Neural progenitor cell (in vitro differentiated cells): ENCODE measurements around the gene RNF13. TPM values are rescaled to one million over a fixed set of nuclear protein-coding genes. Genes with fewer than 3 reads are reported as not detected.

ENCODE experiments used
- DNase-seq: peaks from one replicate; pipeline ENCODE4 v3.0.0-alpha.2; 2016; ENCODE audit warnings: low spot score
- H2AFZ ChIP-seq: fragments of 200-600 bp; sonication (generic); replicated peaks from 2 replicates; pipeline ENCODE4 v1.6.1; 2016; ENCODE audit warnings: antibody characterized with exemption
- H3F3A ChIP-seq: fragments of 200-600 bp; sonication (generic); 2 replicates; pipeline ENCODE4 v1.6.1; 2016; ENCODE audit warnings: antibody characterized with exemption, low read depth
- H3K27ac ChIP-seq: fragments of 200-600 bp; sonication (generic); 2 replicates; pipeline ENCODE4 v1.5.1; 2016; ENCODE audit warnings: mild to moderate bottlenecking
- H3K27me3 ChIP-seq: fragments of 200-600 bp; sonication (generic); 2 replicates; pipeline ENCODE4 v1.6.1; 2016; ENCODE audit warnings: mild to moderate bottlenecking, moderate library complexity
- H3K36me3 ChIP-seq: fragments of 200-600 bp; sonication (generic); 2 replicates; pipeline ENCODE4 v1.5.1; 2016
- H3K4me1 ChIP-seq: fragments of 200-600 bp; sonication (generic); 2 replicates; pipeline ENCODE4 v1.6.1; 2016; ENCODE audit warnings: mixed run types
- H3K4me2 ChIP-seq: fragments of 200-600 bp; sonication (generic); 2 replicates; pipeline ENCODE4 v1.6.1; 2016
- H3K4me3 ChIP-seq: fragments of 200-600 bp; sonication (generic); 2 replicates; pipeline ENCODE4 v1.5.1; 2016
- H3K79me2 ChIP-seq: fragments of 200-600 bp; sonication (generic); 2 replicates; pipeline ENCODE4 v1.6.1; 2016; ENCODE audit warnings: low read depth
- H3K9ac ChIP-seq: fragments of 200-600 bp; sonication (generic); 2 replicates; pipeline ENCODE4 v1.6.1; 2016
- H3K9me3 ChIP-seq: fragments of 200-600 bp; sonication (generic); 2 replicates; pipeline ENCODE4 v1.5.1; 2016; ENCODE audit warnings: low read depth
- H4K20me1 ChIP-seq: fragments of 200-600 bp; sonication (generic); 2 replicates; pipeline ENCODE4 v1.6.1; 2016; ENCODE audit warnings: low read depth
- H3K27ac Mint-ChIP-seq: 3 replicates; pipeline ENCODE4 v1.8.0; 2021; ENCODE audit warnings: mixed read lengths
- H3K27me3 Mint-ChIP-seq: 2 replicates; pipeline ENCODE4 v1.8.0; 2022; ENCODE audit warnings: low read depth, mild to moderate bottlenecking, inconsistent platforms, moderate library complexity, mixed read lengths; ENCODE audit not compliant: insufficient read depth
- H3K36me3 Mint-ChIP-seq: 3 replicates; pipeline ENCODE4 v1.8.0; 2021; ENCODE audit warnings: mixed read lengths
- H3K4me1 Mint-ChIP-seq: 3 replicates; pipeline ENCODE4 v1.8.0; 2021; ENCODE audit warnings: mixed read lengths
- H3K4me3 Mint-ChIP-seq: 3 replicates; pipeline ENCODE4 v1.8.0; 2021; ENCODE audit warnings: mild to moderate bottlenecking, moderate library complexity, mixed read lengths
- H3K9me3 Mint-ChIP-seq: 3 replicates; pipeline ENCODE4 v1.8.0; 2020; ENCODE audit warnings: mixed read lengths
- EZH2 ChIP-seq: fragments of 200-600 bp; sonication (generic); IDR thresholded peaks from 2 replicates; pipeline ENCODE4 v1.6.1; 2017; ENCODE audit warnings: antibody characterized with exemption, mild to moderate bottlenecking, moderate library complexity
- EZH2phosphoT487 ChIP-seq: fragments of 200-600 bp; sonication (generic); IDR thresholded peaks from 2 replicates; pipeline ENCODE4 v1.6.1; 2017; ENCODE audit warnings: antibody characterized with exemption
- total RNA-seq: library from RNA; depleted of rRNA; stranded (reverse); fragments of >200 nt; gene quantifications from 2 replicates; pipeline ENCODE4 v1.2.3, GENCODE V29; 2015; ENCODE audit warnings: low replicate concordance
- TF ChIP-seq, protein P1 (sequence below): fragments of 200-600 bp; sonication (generic); IDR thresholded peaks from 2 replicates; pipeline ENCODE4 v1.5.1; 2017; ENCODE audit warnings: antibody characterized with exemption, mild to moderate bottlenecking

Gene RNF13
- total RNA-seq, 1 donor from 2014 or later, result 45.2 TPM

DNA sequence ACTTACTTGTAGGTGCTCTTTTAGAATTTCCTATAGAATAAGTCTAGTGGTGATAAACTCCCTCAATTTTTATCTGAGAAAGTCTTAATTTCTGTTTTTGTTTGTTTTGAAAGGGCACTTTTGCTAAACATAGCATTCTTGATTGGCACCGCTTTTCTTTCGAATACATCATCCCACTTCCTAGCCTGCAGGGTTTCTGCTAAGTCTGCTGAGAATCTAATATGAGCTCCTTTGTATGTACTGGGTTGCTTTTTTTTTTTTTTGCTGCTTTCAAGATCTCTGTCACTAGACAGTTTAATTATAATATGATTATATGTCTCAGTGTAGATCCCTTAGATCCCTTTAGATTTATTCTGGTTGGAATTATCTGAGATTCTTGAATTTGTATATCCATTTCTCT, 136.2 kb downstream of the RNF13 start:
- no peak overlapping the region for H3K27ac ChIP-seq
- H3F3A ChIP-seq, result peaks cover 12% of the 10 kb centered on the region
- no peak overlapping the region for H3K27ac Mint-ChIP-seq
- no peak overlapping the region for H2AFZ ChIP-seq
- H3K4me3 Mint-ChIP-seq, result no peak overlapping the region
- H3K4me1 ChIP-seq, result no peaks in the 10 kb centered on the region
- no peak overlapping the region for H3K9ac ChIP-seq
- H4K20me1 ChIP-seq, result no peaks in the 10 kb centered on the region
- no peak overlapping the region for H3K4me3 ChIP-seq
- H3K9me3 Mint-ChIP-seq, result peaks cover 62% of the 10 kb centered on the region
- DNase-seq, result no peak
- peaks cover 36% of the 10 kb centered on the region for H3K36me3 ChIP-seq
- no peaks in the 10 kb centered on the region for H3K4me1 Mint-ChIP-seq
- TF ChIP-seq, protein P1, sequence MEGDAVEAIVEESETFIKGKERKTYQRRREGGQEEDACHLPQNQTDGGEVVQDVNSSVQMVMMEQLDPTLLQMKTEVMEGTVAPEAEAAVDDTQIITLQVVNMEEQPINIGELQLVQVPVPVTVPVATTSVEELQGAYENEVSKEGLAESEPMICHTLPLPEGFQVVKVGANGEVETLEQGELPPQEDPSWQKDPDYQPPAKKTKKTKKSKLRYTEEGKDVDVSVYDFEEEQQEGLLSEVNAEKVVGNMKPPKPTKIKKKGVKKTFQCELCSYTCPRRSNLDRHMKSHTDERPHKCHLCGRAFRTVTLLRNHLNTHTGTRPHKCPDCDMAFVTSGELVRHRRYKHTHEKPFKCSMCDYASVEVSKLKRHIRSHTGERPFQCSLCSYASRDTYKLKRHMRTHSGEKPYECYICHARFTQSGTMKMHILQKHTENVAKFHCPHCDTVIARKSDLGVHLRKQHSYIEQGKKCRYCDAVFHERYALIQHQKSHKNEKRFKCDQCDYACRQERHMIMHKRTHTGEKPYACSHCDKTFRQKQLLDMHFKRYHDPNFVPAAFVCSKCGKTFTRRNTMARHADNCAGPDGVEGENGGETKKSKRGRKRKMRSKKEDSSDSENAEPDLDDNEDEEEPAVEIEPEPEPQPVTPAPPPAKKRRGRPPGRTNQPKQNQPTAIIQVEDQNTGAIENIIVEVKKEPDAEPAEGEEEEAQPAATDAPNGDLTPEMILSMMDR, result no peak
- no peak for TF ChIP-seq EZH2phosphoT487
- TF ChIP-seq EZH2, result no peak
- peaks cover 4% of the 10 kb centered on the region for H3K79me2 ChIP-seq
- H3K27me3 ChIP-seq, result no peaks in the 10 kb centered on the region
- H3K27me3 Mint-ChIP-seq, result peaks cover 2% of the 10 kb centered on the region
- no peak overlapping the region for H3K4me2 ChIP-seq
- H3K9me3 ChIP-seq, result peaks cover 14% of the 10 kb centered on the region
- H3K36me3 Mint-ChIP-seq, result peaks cover 75% of the 10 kb centered on the region

DNA sequence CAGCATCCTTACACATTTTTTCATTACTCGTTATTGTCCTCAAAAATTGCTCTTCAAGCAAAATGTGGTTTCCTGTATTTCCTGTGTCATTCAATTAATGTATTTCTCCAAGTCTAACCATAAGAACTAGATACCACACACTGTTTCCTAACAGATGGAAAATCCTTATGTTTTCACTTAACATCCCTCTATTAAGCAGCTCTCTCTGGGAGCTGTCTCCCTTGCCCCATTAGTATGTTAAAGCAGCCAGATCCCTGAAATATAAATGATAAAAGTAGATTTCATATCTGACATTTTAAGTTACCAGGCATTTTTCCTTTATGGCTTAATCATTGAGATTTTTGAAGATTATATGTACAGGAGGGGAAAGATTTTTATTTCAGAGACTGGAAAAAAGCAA, 141.8 kb downstream of the RNF13 start:
- Histone ChIP-seq H3K27me3 (no peaks in the 10 kb centered on the region), H3F3A (no peaks in the 10 kb centered on the region), H3K79me2 (peaks cover 29% of the 10 kb centered on the region), H3K4me3 (no peak overlapping the region), H3K4me1 (no peaks in the 10 kb centered on the region), H3K9me3 (no peaks in the 10 kb centered on the region), H3K36me3 (peaks cover 16% of the 10 kb centered on the region), H3K9ac (no peak overlapping the region), H3K27ac (no peak overlapping the region), H3K4me2 (no peak overlapping the region), H4K20me1 (peaks cover 23% of the 10 kb centered on the region), H2AFZ (no peak overlapping the region)
- no peak overlapping the region for H3K4me3 Mint-ChIP-seq
- no peak overlapping the region for H3K27ac Mint-ChIP-seq
- no peaks in the 10 kb centered on the region for H3K4me1 Mint-ChIP-seq
- H3K36me3 Mint-ChIP-seq, result peaks cover 72% of the 10 kb centered on the region
- TF ChIP-seq, protein P1, result no peak
- no peak for TF ChIP-seq EZH2phosphoT487
- TF ChIP-seq EZH2, result no peak
- H3K27me3 Mint-ChIP-seq, result peaks cover 4% of the 10 kb centered on the region
- peaks cover 12% of the 10 kb centered on the region for H3K9me3 Mint-ChIP-seq
- DNase-seq, result no peak

DNA sequence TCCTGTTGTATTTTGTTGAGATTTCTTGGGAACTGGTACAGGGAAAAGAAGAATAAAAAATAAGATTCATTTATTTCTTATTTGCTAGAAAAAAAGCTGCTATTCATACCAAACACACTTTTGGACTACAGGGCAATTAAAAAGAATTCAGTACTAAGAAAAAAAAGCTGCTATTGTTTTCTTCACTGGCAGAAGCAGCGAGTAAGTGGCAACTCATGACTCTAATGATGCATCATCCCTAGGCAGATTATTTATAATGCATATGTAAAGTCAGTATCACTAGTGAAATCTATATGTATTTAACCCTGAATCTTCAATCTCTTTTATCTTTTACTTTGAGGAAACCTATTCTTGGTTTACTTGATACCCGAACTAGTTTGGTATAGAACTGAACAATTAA, 142.4 kb downstream of the RNF13 start:
- Histone ChIP-seq H3K36me3 (peaks cover 12% of the 10 kb centered on the region), H4K20me1 (peaks cover 26% of the 10 kb centered on the region), H3K27me3 (no peaks in the 10 kb centered on the region), H3K79me2 (peaks cover 35% of the 10 kb centered on the region), H3K4me1 (no peaks in the 10 kb centered on the region), H3K4me2 (no peak overlapping the region), H3K9ac (no peak overlapping the region), H3K27ac (no peak overlapping the region), H2AFZ (no peak overlapping the region), H3F3A (no peaks in the 10 kb centered on the region), H3K9me3 (no peaks in the 10 kb centered on the region), H3K4me3 (no peak overlapping the region)
- Mint-ChIP-seq H3K36me3 (peaks cover 70% of the 10 kb centered on the region), H3K4me3 (no peak overlapping the region), H3K9me3 (peaks cover 8% of the 10 kb centered on the region), H3K27ac (no peak overlapping the region), H3K27me3 (peaks cover 4% of the 10 kb centered on the region), H3K4me1 (no peaks in the 10 kb centered on the region)
- TF ChIP-seq EZH2 (no peak), EZH2phosphoT487 (no peak)
- TF ChIP-seq, protein P1, result no peak
- DNase-seq, result no peak
